ENCODE measurements around the gene PTOV1.
A peak's percentile ranks its signal among the peaks of the same experiment; 100 is the strongest.

PTOV1 gene

GRCh38 chr19:49847731-49848696 lies 2.9 kb upstream of the PTOV1 start:
- Mint-ChIP-seq H3K27ac (no peak overlapping the region), H3K27me3 (no peaks in the 10 kb centered on the region), H3K36me3 (no peaks in the 10 kb centered on the region), H3K9me3 (ENCODE audit: low read depth) (peaks cover 6% of the 10 kb centered on the region), H3K4me3 (peak overlapping the region; percentile 38), H3K4me1 (ENCODE audit: low read depth) (peaks cover 31% of the 10 kb centered on the region)

- Mint-ChIP-seq H3K36me3 (no peaks in the 10 kb centered on the region), H3K27ac (peak overlapping the region; percentile 24), H3K9me3 (ENCODE audit: low read depth) (peaks cover 6% of the 10 kb centered on the region), H3K4me1 (ENCODE audit: low read depth) (peaks cover 35% of the 10 kb centered on the region), H3K4me3 (peak overlapping the region; percentile 57), H3K27me3 (no peaks in the 10 kb centered on the region)
These were observed 2.0 kb upstream of the PTOV1 start for GRCh38 chr19:49848938-49849337.

GRCh38 chr19:49849433-49850220 lies 1.3 kb upstream of the PTOV1 start:
- peak overlapping the region; percentile 24 for H3K27ac Mint-ChIP-seq
- peaks cover 6% of the 10 kb centered on the region for H3K9me3 Mint-ChIP-seq (ENCODE audit: low read depth)
- no peaks in the 10 kb centered on the region for H3K27me3 Mint-ChIP-seq
- peaks cover 35% of the 10 kb centered on the region for H3K4me1 Mint-ChIP-seq (ENCODE audit: low read depth)
- H3K36me3 Mint-ChIP-seq, result no peaks in the 10 kb centered on the region
- peak overlapping the region; percentile 89 for H3K4me3 Mint-ChIP-seq

GRCh38 chr19:49850221-49850486 lies 805 bp upstream of the PTOV1 start:
- Mint-ChIP-seq H3K27ac (no peak overlapping the region), H3K4me1 (ENCODE audit: low read depth) (peaks cover 35% of the 10 kb centered on the region), H3K27me3 (no peaks in the 10 kb centered on the region), H3K36me3 (no peaks in the 10 kb centered on the region), H3K9me3 (ENCODE audit: low read depth) (peaks cover 6% of the 10 kb centered on the region), H3K4me3 (peak overlapping the region; percentile 89)

GRCh38 chr19:49851456-49852259 lies 699 bp downstream of the PTOV1 start:
- Mint-ChIP-seq H3K9me3 (ENCODE audit: low read depth) (peaks cover 6% of the 10 kb centered on the region), H3K27me3 (no peaks in the 10 kb centered on the region), H3K4me1 (ENCODE audit: low read depth) (peaks cover 35% of the 10 kb centered on the region)

GRCh38 chr19:49852631-49853126 lies 1.7 kb downstream of the PTOV1 start:
- peak overlapping the region; percentile 89 for H3K4me3 Mint-ChIP-seq
- peaks cover 6% of the 10 kb centered on the region for H3K9me3 Mint-ChIP-seq (ENCODE audit: low read depth)
- H3K27ac Mint-ChIP-seq, result peak overlapping the region; percentile 81

More at GRCh38 chr19:49851456-49852259, 699 bp downstream of the PTOV1 start:
- Mint-ChIP-seq H3K27ac (peak overlapping the region; percentile 81), H3K4me3 (peak overlapping the region; percentile 89), H3K36me3 (no peaks in the 10 kb centered on the region)

GRCh38 chr19:49853852-49854377 lies 3.0 kb downstream of the PTOV1 start:
- Mint-ChIP-seq H3K4me1 (ENCODE audit: low read depth) (peaks cover 25% of the 10 kb centered on the region), H3K36me3 (no peaks in the 10 kb centered on the region), H3K9me3 (ENCODE audit: low read depth) (peaks cover 6% of the 10 kb centered on the region), H3K27ac (peak overlapping the region; percentile 50), H3K27me3 (no peaks in the 10 kb centered on the region), H3K4me3 (no peak overlapping the region)

More at GRCh38 chr19:49852631-49853126, 1.7 kb downstream of the PTOV1 start:
- H3K27me3 Mint-ChIP-seq, result no peaks in the 10 kb centered on the region
- peaks cover 35% of the 10 kb centered on the region for H3K4me1 Mint-ChIP-seq (ENCODE audit: low read depth)
- H3K36me3 Mint-ChIP-seq, result no peaks in the 10 kb centered on the region

- H3K36me3 Mint-ChIP-seq, result no peaks in the 10 kb centered on the region
- no peak overlapping the region for H3K27ac Mint-ChIP-seq
- H3K4me3 Mint-ChIP-seq, result no peak overlapping the region
- H3K9me3 Mint-ChIP-seq (ENCODE audit: low read depth), result peaks cover 4% of the 10 kb centered on the region
- H3K4me1 Mint-ChIP-seq (ENCODE audit: low read depth), result peaks cover 21% of the 10 kb centered on the region
- no peaks in the 10 kb centered on the region for H3K27me3 Mint-ChIP-seq
These were observed 3.7 kb downstream of the PTOV1 start for GRCh38 chr19:49854378-49855263.

- H3K36me3 Mint-ChIP-seq, result no peaks in the 10 kb centered on the region
- H3K9me3 Mint-ChIP-seq (ENCODE audit: low read depth), result no peaks in the 10 kb centered on the region
- peaks cover 14% of the 10 kb centered on the region for H3K4me1 Mint-ChIP-seq (ENCODE audit: low read depth)
- H3K27me3 Mint-ChIP-seq, result no peaks in the 10 kb centered on the region
- no peak overlapping the region for H3K27ac Mint-ChIP-seq
- no peak overlapping the region for H3K4me3 Mint-ChIP-seq
These were observed 4.3 kb downstream of the PTOV1 start for GRCh38 chr19:49855277-49855675.

GRCh38 chr19:49855676-49856573 lies 5.0 kb downstream of the PTOV1 start:
- Mint-ChIP-seq H3K4me1 (ENCODE audit: low read depth) (peaks cover 14% of the 10 kb centered on the region), H3K27me3 (no peaks in the 10 kb centered on the region), H3K9me3 (ENCODE audit: low read depth) (no peaks in the 10 kb centered on the region), H3K4me3 (no peak overlapping the region), H3K36me3 (no peaks in the 10 kb centered on the region), H3K27ac (no peak overlapping the region)

GRCh38 chr19:49856574-49857021 lies 5.6 kb downstream of the PTOV1 start:
- H3K27me3 Mint-ChIP-seq, result no peaks in the 10 kb centered on the region
- H3K4me3 Mint-ChIP-seq, result no peak overlapping the region
- H3K4me1 Mint-ChIP-seq (ENCODE audit: low read depth), result peaks cover 14% of the 10 kb centered on the region
- no peaks in the 10 kb centered on the region for H3K9me3 Mint-ChIP-seq (ENCODE audit: low read depth)
- no peaks in the 10 kb centered on the region for H3K36me3 Mint-ChIP-seq
- no peak overlapping the region for H3K27ac Mint-ChIP-seq

- no peaks in the 10 kb centered on the region for H3K36me3 Mint-ChIP-seq
- H3K27me3 Mint-ChIP-seq, result no peaks in the 10 kb centered on the region
- no peaks in the 10 kb centered on the region for H3K9me3 Mint-ChIP-seq (ENCODE audit: low read depth)
- no peak overlapping the region for H3K27ac Mint-ChIP-seq
- peaks cover 12% of the 10 kb centered on the region for H3K4me1 Mint-ChIP-seq (ENCODE audit: low read depth)
- H3K4me3 Mint-ChIP-seq, result no peak overlapping the region
These were observed 6.3 kb downstream of the PTOV1 start for GRCh38 chr19:49857061-49857837.

Measured in activated naive CD8-positive, alpha-beta T cell (primary cell).